ENCODE data around the gene TSFM. TPM values are rescaled to one million over a fixed set of nuclear protein-coding genes. Genes with fewer than 3 reads are reported as not detected.

The TSFM gene
- total and polyA plus RNA-seq, 2 of the 4 experiments (the other 2 are of a cell fraction), result 11.5 to 14.0 TPM

DNA sequence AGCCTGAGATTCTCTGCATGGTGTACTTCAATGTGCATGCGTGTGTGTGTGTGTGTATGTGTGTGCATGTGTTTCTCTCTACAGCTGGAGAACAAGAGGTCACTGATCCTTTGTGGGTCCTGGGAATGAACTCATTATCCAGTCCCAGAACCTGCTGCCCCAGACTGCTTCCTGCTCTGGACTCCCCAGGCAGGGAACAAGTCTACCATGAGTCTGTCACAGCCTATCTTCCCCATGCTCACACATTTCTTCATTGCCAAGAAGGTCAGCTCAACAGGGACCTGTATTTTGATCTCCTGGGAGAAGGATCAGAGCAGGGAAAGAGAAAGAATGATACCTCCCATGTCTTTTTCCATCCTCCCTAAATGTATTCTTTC lies 41.2 kb upstream of the TSFM start:
- WGBS, 2 experiments (ENCODE audit: extremely low coverage in 2 of 2, insufficient read length in 1 of 2), result no CpG with 5 or more reads among the region's 1 CpG
- Histone ChIP-seq H3K27ac (ENCODE audit: insufficient read depth, low read length) (no peak overlapping the region), H3K4me2 (ENCODE audit: low read depth, low read length) (no peak overlapping the region), H4K91ac (ENCODE audit: insufficient read depth, low read depth, low read length) (no peak overlapping the region), H3K9me1 (ENCODE audit: insufficient read depth, low read length) (peaks cover 6% of the 10 kb centered on the region), H3K36me3 (ENCODE audit: control insufficient read depth, insufficient read depth, low read length) (peaks cover 1% of the 10 kb centered on the region; the same call in 1 of the 2 replicates), H3K18ac (ENCODE audit: low read depth, low read length) (no peak overlapping the region), H3K4me3 (ENCODE audit: insufficient read depth, low read depth, low read length) (no peak overlapping the region), H4K5ac (ENCODE audit: low read depth, low read length) (no peak overlapping the region), H3K27me3 (ENCODE audit: control insufficient read depth, insufficient read depth, low read length) (peaks cover 55% of the 10 kb centered on the region), H3K14ac (replicated peaks; ENCODE audit: low read depth, low read length) (no peak overlapping the region), H4K8ac (ENCODE audit: low read depth in 2 of 2, low read length in 2 of 2) (no peak overlapping the region), H2AK9ac (replicated peaks; ENCODE audit: low read depth, low read length, poor library complexity) (no peak overlapping the region), H2BK20ac (ENCODE audit: low read depth, low read length) (no peak overlapping the region), H3K79me1 (ENCODE audit: low read depth in 1 of 2, low read length in 2 of 2) (peaks cover 10 to 19% of the 10 kb centered on the region in 2 experiments; a peak in 3 of 4 replicates), H2AK5ac (ENCODE audit: low read depth, low read length) (no peak overlapping the region), H3K4ac (ENCODE audit: low read depth, low read length) (no peak overlapping the region), H2BK5ac (ENCODE audit: low read depth, low read length, poor library complexity, severe bottlenecking) (no peak overlapping the region), H2BK120ac (ENCODE audit: low read depth, low read length) (no peak overlapping the region), H4K20me1 (ENCODE audit: insufficient read depth, low read length) (0 out of 2 replicates have a peak, but pooled peaks cover 3% of the 10 kb centered on the region), H2AFZ (replicated peaks; ENCODE audit: low read length, poor library complexity) (no peak overlapping the region), H3K9me3 (ENCODE audit: control insufficient read depth, insufficient read depth, low read length) (peaks cover 2% of the 10 kb centered on the region; the same call in 1 of the 2 replicates), H3K9ac (ENCODE audit: low read depth, low read length) (no peak overlapping the region), H3K4me1 (ENCODE audit: control insufficient read depth, insufficient read depth, low read length) (peaks cover 6% of the 10 kb centered on the region), H3K56ac (ENCODE audit: extremely low read depth, insufficient read depth, low read length) (no peak overlapping the region), H2BK15ac (ENCODE audit: low read depth, low read length) (no peak overlapping the region), H3K23ac (ENCODE audit: low read depth, low read length) (no peak overlapping the region)
- no peak for DNase-seq
- ChIA-PET POLR2A (ENCODE audit: unreplicated experiment) (no interaction called here), CTCF (no interaction called here)
- ATAC-seq (ENCODE audit: low read depth), result no peak
- in situ Hi-C loops (cut with MboI; ENCODE audit: low sequenced_read_pairs), result no loop called here
- intact Hi-C loops (cut with micrococcal nuclease), result no loop called here
- dilution Hi-C loops (cut with HindIII; ENCODE audit: low sequenced_read_pairs, unreplicated experiment), result no loop called here
- no peak for TF ChIP-seq BHLHE40 (IDR thresholded peaks at IDR 0.05; ENCODE audit: low read depth, low read length)
- TF ChIP-seq SMC3 (IDR thresholded peaks at IDR 0.05; ENCODE audit: low read depth, low read length), result no peak
- TF ChIP-seq RAD21 (IDR thresholded peaks at IDR 0.05; ENCODE audit: low read length), result no peak
- no peak for TF ChIP-seq MXI1 (IDR thresholded peaks at IDR 0.05; ENCODE audit: borderline replicate concordance, low read depth, low read length)
- no peak for TF ChIP-seq MAFK (IDR thresholded peaks at IDR 0.05; ENCODE audit: low read depth, low read length)
- no peak for TF ChIP-seq RFX5 (IDR thresholded peaks at IDR 0.05; ENCODE audit: low read depth, low read length)
- TF ChIP-seq CEBPB (IDR thresholded peaks at IDR 0.05; ENCODE audit: low read depth, low read length), result no peak
- no peak for TF ChIP-seq NFE2L2 (IDR thresholded peaks at IDR 0.05; ENCODE audit: low read depth, low read length)
- no peak for TF ChIP-seq FOS (IDR thresholded peaks at IDR 0.05; ENCODE audit: low read depth, low read length)
- TF ChIP-seq POLR2A (IDR thresholded peaks at IDR 0.05; ENCODE audit: low read depth, low read length), result no peak
- BruUV-seq (replicated peaks), result no TSS peak
